GM10266 (cell line): Measurements from ENCODE around the gene POLR1H.

Source experiments
- DNase-seq: peaks from one replicate; pipeline ENCODE4 v3.0.0; 2012; ENCODE audit errors: extremely low spot score
- TF ChIP-seq, protein P1 (sequence below): IDR thresholded peaks from 2 replicates; pipeline ENCODE4 v1.5.1; 2012; ENCODE audit warnings: mild to moderate bottlenecking, low read depth; ENCODE audit not compliant: control insufficient read depth, insufficient read depth; ENCODE audit errors: missing control alignments

POLR1H gene

DNA sequence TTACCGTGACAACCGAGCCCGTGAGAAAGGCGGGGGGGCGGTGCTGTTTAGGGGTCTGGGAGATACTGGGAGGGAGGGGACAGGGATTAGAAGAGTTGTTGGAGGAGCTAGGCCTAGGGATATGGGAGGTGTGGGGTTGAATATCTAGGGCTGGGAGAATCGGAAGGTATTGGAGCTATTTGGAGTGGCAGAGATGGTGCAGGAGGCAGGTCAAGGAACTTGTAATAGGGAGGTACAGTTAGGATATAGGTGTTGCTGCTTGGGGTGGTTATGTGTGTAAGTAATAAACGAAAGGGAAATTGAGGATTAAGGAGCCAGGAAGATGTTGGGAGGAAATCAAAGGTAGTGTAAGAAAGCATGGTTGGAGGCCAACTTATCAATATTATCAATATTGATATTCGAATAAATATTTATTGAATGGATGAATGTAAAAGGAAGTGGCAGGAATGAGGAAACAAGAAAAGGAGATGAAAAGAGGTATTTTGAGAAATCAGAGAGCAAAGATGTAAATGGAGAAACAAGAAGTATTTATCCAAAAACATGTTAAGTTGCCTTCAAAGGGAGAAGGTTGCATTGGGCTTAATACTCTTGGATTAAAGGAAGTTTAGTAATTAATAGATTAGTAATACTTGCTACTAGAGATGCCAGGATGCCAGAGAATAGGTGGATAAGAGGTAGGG, 6.5 kb downstream of the POLR1H start:
- TF ChIP-seq, protein P1, sequence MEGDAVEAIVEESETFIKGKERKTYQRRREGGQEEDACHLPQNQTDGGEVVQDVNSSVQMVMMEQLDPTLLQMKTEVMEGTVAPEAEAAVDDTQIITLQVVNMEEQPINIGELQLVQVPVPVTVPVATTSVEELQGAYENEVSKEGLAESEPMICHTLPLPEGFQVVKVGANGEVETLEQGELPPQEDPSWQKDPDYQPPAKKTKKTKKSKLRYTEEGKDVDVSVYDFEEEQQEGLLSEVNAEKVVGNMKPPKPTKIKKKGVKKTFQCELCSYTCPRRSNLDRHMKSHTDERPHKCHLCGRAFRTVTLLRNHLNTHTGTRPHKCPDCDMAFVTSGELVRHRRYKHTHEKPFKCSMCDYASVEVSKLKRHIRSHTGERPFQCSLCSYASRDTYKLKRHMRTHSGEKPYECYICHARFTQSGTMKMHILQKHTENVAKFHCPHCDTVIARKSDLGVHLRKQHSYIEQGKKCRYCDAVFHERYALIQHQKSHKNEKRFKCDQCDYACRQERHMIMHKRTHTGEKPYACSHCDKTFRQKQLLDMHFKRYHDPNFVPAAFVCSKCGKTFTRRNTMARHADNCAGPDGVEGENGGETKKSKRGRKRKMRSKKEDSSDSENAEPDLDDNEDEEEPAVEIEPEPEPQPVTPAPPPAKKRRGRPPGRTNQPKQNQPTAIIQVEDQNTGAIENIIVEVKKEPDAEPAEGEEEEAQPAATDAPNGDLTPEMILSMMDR: no peak
- no peak for DNase-seq

GRCh38 chr6:30071081-30071818, 10.2 kb downstream of the POLR1H start:
- TF ChIP-seq, protein P1: no peak
- no peak for DNase-seq

GRCh38 chr6:30071858-30072257, 10.8 kb downstream of the POLR1H start:
- TF ChIP-seq, protein P1: no peak
- DNase-seq: no peak

GRCh38 chr6:30073489-30074235, 12.6 kb downstream of the POLR1H start:
- TF ChIP-seq, protein P1: no peak

GRCh38 chr6:30074331-30075093, 13.4 kb downstream of the POLR1H start:
- DNase-seq: no peak
- TF ChIP-seq, protein P1: no peak

More at GRCh38 chr6:30073489-30074235, 12.6 kb downstream of the POLR1H start:
- no peak for DNase-seq

DNA sequence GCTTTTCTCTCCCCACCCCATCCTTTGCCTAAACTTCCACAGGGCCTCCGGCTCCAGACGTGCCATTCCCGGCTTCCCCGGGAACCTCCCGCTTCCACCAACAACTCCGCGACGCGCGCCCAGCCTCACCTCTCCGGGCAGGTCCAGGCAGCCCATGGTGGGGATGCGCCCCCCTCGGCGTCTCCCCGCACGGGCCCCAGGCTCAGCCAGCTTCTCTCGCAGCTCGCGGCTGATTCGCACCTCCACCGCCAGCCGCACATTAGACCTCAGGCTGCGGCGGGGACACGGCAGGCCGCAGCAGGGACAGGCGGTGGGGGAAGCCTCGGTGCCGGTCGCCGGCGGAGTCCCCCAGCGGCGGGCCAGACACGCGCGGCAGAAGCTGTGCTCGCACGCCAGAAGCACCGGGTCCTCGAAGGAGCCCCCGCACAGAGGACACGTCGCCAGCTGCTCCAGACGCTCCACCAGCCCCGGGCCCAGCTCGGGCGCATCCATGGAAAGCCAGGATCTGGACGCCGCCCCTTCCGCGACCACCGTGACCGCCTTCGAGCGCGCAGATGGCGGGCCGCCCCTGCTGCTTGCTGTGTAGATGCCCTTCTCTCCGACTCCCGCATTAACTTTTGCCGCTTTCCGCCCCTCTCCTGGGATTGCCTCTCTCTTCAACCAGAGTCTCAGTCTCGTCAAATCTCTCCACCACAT, 14.2 kb downstream of the POLR1H start, which contains the start of gene RNF39:
RNF39 (minus strand) TSS at position 676 of the 696 bp plus-strand sequence; CDS start at position 492, 184 bp downstream.
- TF ChIP-seq, protein P1: no peak
- no peak for DNase-seq
